GM18907 (cell line): ENCODE measurements around the gene ZNF483.
"Not testable (repeated sequence)": the region's sequence is repeated elsewhere in the genome, so short reads cannot be mapped to it uniquely, and the experiment has no call there.

Experiments used
- ATAC-seq: cut with Tn5 transposase; IDR thresholded peaks from one replicate; pipeline ENCODE4 v1.9.1; 2021; ENCODE audit warnings: mild to moderate bottlenecking, moderate library complexity; ENCODE audit not compliant: unreplicated experiment

The ZNF483 gene

GRCh38 chr9:111542497-111543254 lies 17.7 kb downstream of the ZNF483 start:
- no peak for ATAC-seq

DNA sequence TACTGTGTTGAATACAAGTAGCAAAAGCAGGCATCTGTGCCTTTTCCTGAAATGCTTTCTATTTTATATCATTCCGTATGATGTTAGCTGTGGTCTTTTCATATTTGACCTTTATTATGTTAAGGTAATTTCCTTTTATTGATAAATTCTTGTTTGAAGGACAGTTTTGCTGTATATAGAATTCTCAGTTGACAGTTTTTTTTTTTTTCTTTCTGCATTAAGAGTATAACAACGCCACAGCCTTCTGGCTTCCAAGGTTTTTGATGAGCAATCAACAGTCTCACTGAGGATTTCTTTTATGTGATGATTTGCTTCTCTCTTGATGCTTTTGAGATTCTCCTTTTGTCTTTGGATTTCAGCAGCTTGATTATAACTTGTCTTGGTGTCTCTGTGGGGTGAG lies 23.6 kb downstream of the ZNF483 start:
- no peak for ATAC-seq

DNA sequence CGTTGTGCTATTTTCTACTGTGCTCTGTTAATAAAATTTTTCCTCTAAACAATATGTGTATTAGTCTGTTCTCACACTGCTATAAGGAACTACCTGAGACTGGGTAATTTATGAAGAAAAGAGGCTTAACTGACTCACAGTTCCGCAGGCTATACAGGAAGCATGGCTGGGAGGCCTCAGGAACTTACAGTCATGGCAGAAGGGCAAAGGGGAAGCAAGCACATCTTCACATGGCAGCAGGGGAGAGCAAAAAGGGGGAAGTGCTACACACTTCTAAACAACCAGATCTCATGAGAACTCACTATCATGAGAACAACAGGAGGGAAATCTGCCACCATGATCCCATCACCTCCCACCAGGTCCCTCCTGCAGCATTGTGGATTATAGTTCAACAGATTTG lies 30.4 kb downstream of the ZNF483 start:
- not testable (repeated sequence) for ATAC-seq

DNA sequence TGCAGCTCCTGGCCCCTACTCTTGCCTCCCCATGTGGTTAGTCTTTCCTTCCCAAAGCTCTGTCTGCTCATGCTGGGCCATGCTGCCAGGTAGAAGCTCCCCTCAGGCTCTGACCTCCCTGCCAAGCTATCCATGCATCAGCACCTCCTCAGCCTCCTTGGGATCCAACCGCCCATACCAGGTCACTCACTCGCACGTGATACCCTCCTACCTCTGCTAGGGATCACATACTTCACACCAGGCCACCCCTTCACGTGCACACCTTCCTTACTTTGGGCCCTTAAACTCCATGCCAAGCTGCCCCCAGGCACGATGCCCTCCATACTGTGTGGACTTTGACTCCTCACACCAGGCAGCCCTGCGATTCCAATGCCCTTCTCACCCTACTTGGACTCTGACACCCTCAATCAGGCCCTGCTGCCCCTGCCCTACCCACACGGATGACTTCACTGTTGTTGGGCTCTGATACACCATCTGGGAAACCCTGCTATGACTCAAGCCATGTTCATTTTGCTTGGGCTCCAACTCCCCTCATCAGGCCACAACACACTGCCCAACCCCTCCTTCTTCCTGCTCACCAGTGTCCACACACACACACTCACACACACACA lies 34.1 kb downstream of the ZNF483 start:
- ATAC-seq: no peak

- ATAC-seq: no peak
Observed at GRCh38 chr9:111561165-111561719, 36.3 kb downstream of the ZNF483 start.

DNA sequence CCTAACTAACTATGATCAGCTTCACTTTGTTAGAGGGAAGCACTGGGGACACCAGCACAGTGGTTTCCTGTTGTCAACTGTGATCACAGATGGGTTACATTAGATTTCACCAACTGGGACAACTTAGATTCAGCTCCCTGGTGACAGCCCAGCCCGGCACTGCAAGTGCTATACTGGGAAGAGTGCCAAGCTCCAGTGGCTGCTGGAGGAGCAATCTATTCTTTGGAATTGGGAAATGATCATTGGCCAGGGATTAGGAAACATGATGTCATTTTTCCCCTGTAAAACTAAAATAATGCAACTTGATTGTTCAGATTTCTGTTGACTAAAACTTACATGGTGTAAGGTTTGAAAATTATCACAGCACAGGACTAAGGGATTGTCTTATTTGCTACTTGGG lies 41.3 kb downstream of the ZNF483 start:
- ATAC-seq: no peak

- ATAC-seq: not testable (repeated sequence)
Observed at GRCh38 chr9:111568127-111568526, 43.1 kb downstream of the ZNF483 start.

DNA sequence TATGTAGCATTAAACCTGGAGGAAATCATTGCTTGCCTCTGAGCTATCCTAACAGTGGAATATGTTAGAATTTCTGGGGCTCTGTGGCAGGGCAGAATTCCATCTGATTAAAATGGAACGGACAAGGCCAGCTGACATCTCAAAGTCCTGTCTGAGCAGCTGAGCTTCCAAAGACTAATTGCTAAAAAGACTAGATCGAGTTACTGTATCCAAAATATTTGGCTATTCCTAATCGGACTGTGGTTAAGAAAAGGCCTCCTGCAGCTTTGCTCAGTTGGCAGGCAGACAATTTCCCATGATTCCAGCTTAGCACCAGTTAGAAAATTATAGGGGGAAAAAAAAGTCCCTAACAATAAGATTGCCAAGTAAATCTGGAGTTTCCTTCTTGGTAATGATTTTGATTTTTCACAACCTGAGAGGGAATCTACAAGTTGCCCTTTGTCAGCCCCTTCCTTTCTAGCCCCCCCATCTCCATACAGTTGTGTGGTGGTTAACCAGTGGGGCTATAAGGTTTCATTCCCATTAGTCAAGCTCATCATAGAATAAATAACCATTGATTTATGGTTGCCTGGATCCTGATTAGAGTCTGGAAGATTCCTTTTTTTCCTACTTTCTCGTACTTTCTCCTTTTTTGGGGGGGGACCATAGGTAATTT lies 48.1 kb downstream of the ZNF483 start:
- ATAC-seq: no peak

DNA sequence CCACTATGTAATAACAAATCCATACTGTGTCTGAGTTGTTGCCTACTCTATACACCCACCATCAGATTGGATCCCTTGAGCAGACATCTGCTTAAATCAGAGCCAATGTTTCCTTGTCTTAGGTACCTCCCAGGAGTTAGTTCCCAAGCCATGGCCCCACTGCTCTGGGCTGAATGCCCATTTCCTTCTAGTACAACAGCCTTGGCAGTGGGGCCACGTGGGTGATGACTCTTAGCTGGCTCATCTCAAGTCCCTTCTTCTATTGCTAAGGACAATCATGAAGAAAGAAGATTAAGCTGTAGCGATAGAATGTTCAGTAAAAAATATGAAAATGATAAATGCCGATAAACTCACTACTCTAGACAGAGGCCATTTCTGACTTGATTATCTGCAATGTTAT lies 57.9 kb downstream of the ZNF483 start:
- ATAC-seq: no peak

GRCh38 chr9:111586378-111586777 lies 61.4 kb downstream of the ZNF483 start:
- no peak for ATAC-seq

GRCh38 chr9:111588846-111589245 lies 63.9 kb downstream of the ZNF483 start:
- no peak for ATAC-seq

- peak; percentile 65 for ATAC-seq
Observed at GRCh38 chr9:111597852-111598732, 73.1 kb downstream of the ZNF483 start.

DNA sequence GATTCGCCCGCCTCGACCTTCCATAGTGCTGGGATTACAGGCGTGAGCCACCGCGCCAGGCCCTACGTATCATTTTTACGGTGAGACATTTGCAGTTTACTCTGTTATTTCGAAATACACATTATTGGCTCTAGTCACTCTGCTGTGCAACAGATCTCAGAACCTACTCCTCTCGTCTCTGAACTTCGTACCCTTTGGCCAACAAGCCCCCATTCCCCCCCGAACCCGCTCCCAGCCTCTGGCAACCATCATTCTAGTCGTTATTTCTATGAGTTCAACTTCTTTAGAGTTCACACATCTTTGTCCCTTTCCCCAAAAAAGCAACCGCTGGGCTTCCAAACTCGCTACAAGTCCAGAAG lies 73.7 kb downstream of the ZNF483 start:
- peak; percentile 6 for ATAC-seq

- peak; percentile 45 for ATAC-seq
Observed at GRCh38 chr9:111599092-111599954, 74.3 kb downstream of the ZNF483 start, which contains the start of gene PTGR1. TSS of gene PTGR1 (minus strand) at chr9:111599647. CDS start at chr9:111597422, 2,225 bp downstream.

GRCh38 chr9:111599955-111600343 lies 75.0 kb downstream of the ZNF483 start:
- no peak for ATAC-seq

- ATAC-seq: no peak
Observed at GRCh38 chr9:111601237-111602018, 76.4 kb downstream of the ZNF483 start.

DNA sequence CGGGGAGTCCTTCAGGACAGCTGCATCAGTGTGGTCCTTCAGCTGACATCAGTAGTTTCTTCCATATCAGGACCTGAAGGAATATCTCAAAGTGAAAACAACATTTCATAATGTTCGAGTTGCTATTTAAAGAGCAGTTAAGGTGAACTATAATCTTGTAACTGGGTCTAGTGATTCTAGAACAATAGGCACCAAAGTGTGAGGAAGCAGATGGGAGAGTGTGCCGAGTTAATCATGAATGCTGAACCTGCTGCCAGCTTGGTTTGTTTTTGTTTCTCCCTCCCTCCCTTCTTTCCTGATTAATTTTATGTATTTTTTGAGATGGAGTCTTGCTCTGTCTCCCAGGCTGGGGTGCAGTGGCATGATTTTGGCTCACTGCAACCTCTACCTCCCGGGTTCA lies 78.1 kb downstream of the ZNF483 start:
- no peak for ATAC-seq

DNA sequence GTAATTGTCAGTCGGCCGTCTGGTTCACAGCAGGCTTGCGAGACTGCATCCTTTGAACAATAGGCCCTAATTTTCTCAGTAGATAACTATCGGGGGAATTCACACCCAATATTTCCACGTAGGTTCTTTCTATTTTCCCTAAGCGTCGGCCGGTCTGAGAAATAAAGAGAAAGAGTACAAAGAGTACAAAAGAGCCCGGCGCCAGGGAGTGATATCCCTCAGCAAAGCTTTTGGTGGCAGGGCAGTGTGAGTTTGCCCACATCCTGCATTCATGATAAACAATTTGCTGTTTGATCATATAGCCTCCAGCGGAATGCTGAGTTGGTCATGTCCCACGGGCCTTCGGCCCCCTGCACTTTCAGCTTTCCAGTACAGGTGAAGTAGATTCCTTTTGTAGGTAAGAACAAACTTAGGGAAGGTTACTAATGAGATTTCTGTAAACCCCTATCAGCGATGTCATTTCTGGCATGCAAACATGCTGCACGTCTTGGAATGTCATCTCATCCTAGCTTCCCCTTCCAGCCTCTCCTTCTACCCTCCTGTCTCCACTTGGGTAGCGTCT lies 79.2 kb downstream of the ZNF483 start:
- ATAC-seq: no peak

DNA sequence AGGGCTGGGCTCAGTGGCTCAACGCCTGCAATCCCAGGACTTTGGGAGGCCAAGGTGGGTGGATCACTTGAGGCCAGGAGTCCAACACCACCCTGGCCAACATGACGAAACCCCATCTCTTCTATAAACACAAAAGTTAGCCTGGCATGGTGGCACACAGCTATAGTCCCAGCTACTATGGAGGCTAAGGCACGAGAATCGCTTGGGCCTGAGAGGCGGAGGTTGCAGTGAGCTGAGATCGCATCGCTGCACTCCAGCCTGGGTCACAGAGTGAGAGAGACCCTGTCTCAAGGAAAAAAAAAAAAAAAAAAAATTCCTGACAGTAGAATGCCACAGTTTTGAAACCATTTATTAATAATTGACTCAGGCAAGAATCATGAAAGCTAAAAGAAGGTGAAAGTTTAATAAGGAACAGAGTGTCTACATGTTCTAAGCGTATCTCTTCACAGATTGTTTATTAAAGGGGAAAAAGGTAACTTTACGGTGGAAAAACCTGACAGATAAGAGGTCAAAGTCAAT lies 80.1 kb downstream of the ZNF483 start:
- no peak for ATAC-seq
